B cell (primary cell): ENCODE data around the gene AKR1C3. TPM values are rescaled to one million over a fixed set of nuclear protein-coding genes. Genes with fewer than 3 reads are reported as not detected.

Experiments used
- ATAC-seq: fragments of 200-7000 bp; cut with Tn5 transposase; one replicate; pipeline ENCODE4 v1.10.0; 2021; ENCODE audit warnings: low read depth, mild to moderate bottlenecking, moderate number of reproducible peaks, moderate library complexity
- CTCF ChIA-PET: fragments of 350-600 bp; sonication (Branson Sonifier 250); formaldehyde crosslinking; loops from one replicate; lab custom pipeline; 2021; ENCODE audit warnings: antibody characterized with exemption, inconsistent platforms; lab: Charles Lee
- POLR2A ChIA-PET: fragments of 350-600 bp; sonication (Branson Sonifier 250); formaldehyde crosslinking; loops from one replicate; lab custom pipeline; 2021; ENCODE audit warnings: antibody characterized with exemption; lab: Charles Lee
- DNase-seq: peaks from one replicate; pipeline ENCODE4 v3.0.0; 2013
- H2AFZ ChIP-seq: 2 replicates; pipeline ENCODE4 v1.6.1; 2012; ENCODE audit warnings: mild to moderate bottlenecking, low read depth, low read length; ENCODE audit not compliant: insufficient read depth, poor library complexity, severe bottlenecking
- H3K27ac ChIP-seq, 2 donors: 1 replicate in 1 of 2; 2 replicates in 1 of 2; pipeline ENCODE4 v1.5.1; 2012 to 2013; ENCODE audit warnings: low read length in 2 of 2, mild to moderate bottlenecking in 2 of 2, moderate library complexity in 1 of 2
- H3K27me3 ChIP-seq, 4 experiments: fragments of 200-600 bp in 1 of 4; sonication (generic) in 1 of 4; replicated peaks in 1 of 4; 1 replicate in 2 of 4; 2 replicates in 2 of 4; pipeline versions ENCODE4 v1.6.1 to v1.7.0; 2013 to 2016; ENCODE audit warnings: low read length in 3 of 4, mild to moderate bottlenecking in 2 of 4, mixed read lengths in 1 of 4, moderate library complexity in 1 of 4; ENCODE audit not compliant: insufficient read depth in 4 of 4, control insufficient read depth in 3 of 4; ENCODE audit errors: control extremely low read depth in 1 of 4
- H3K36me3 ChIP-seq, 2 experiments: replicated peaks in 1 of 2; 1 replicate in 1 of 2; 2 replicates in 1 of 2; pipeline versions ENCODE4 v1.6.1 to v1.7.1; 2013; ENCODE audit warnings: low read length in 1 of 2; ENCODE audit not compliant: insufficient read depth in 2 of 2, control insufficient read depth in 1 of 2; ENCODE audit errors: control extremely low read depth in 1 of 2, extremely low read depth in 1 of 2
- H3K4me1 ChIP-seq, 2 donors: fragments of 200-600 bp in 1 of 2; sonication (generic) in 1 of 2; 1 replicate in 1 of 2; 2 replicates in 1 of 2; pipeline versions ENCODE4 v1.5.1 to v1.6.1; 2013 to 2017; ENCODE audit warnings: low read length in 2 of 2; ENCODE audit not compliant: control insufficient read depth in 2 of 2, insufficient read depth in 2 of 2
- H3K4me2 ChIP-seq: replicated peaks from 2 replicates; pipeline ENCODE3; 2012; ENCODE audit warnings: mild to moderate bottlenecking, low read depth, low read length; ENCODE audit not compliant: poor library complexity, severe bottlenecking
- H3K4me3 ChIP-seq, 5 experiments: fragments of 200-600 bp in 1 of 5; sonication (generic) in 1 of 5; 1 replicate in 3 of 5; 2 replicates in 2 of 5; pipeline versions ENCODE4 v1.5.1 to v1.7.0; 2011 to 2016; ENCODE audit warnings: low read length in 4 of 5, mild to moderate bottlenecking in 4 of 5, low read depth in 2 of 5, control low read depth in 1 of 5, moderate library complexity in 1 of 5; ENCODE audit not compliant: insufficient read depth in 1 of 5; ENCODE audit errors: control extremely low read depth in 1 of 5, extremely low read depth in 1 of 5
- H3K79me2 ChIP-seq: fragments of 200-600 bp; sonication (generic); one replicate; pipeline ENCODE4 v1.6.0; 2016; ENCODE audit warnings: low read length; ENCODE audit not compliant: control insufficient read depth, insufficient read depth
- H3K9ac ChIP-seq: fragments of 200-600 bp; sonication (generic); 2 replicates; pipeline ENCODE4 v1.6.1; 2017; ENCODE audit warnings: mild to moderate bottlenecking, low read length, moderate library complexity
- H3K9me3 ChIP-seq, 3 donors: one replicate each; pipeline versions ENCODE4 v1.6.1 to v1.7.1; 2013; ENCODE audit warnings: low read length in 2 of 3; ENCODE audit not compliant: control insufficient read depth in 2 of 3, insufficient read depth in 1 of 3; ENCODE audit errors: control extremely low read depth in 1 of 3
- H4K20me1 ChIP-seq: 2 replicates; pipeline ENCODE4 v1.6.0; 2012; ENCODE audit warnings: mild to moderate bottlenecking, low read length; ENCODE audit not compliant: insufficient read depth, control insufficient read depth, poor library complexity, severe bottlenecking
- H3K27ac Mint-ChIP-seq: one replicate; pipeline ENCODE4 v1.8.0; 2021; ENCODE audit warnings: mixed read lengths
- H3K27me3 Mint-ChIP-seq: one replicate; pipeline ENCODE4 v1.8.0; 2021; ENCODE audit warnings: mixed read lengths
- H3K4me1 Mint-ChIP-seq: one replicate; pipeline ENCODE4 v1.8.0; 2021; ENCODE audit warnings: mixed read lengths
- H3K4me3 Mint-ChIP-seq: one replicate; pipeline ENCODE4 v1.8.0; 2021; ENCODE audit warnings: mixed read lengths
- H3K9me3 Mint-ChIP-seq: one replicate; pipeline ENCODE4 v1.8.0; 2022; ENCODE audit warnings: mixed read lengths; ENCODE audit not compliant: insufficient read depth
- CTCF ChIP-seq: fragments of 200-600 bp; IDR thresholded peaks from one replicate; pipeline ENCODE4 v1.8.0; 2022; ENCODE audit warnings: antibody characterized with exemption, mild to moderate bottlenecking
- EZH2 ChIP-seq: IDR thresholded peaks from 2 replicates; pipeline ENCODE4 v1.6.1; 2012; ENCODE audit warnings: borderline replicate concordance, low read depth, mild to moderate bottlenecking, moderate library complexity, low read length; ENCODE audit not compliant: insufficient read depth, poor library complexity, severe bottlenecking
- WGBS: methylation state at CpG from one replicate; pipeline ENCODE4 v1.1.5; 2013; ENCODE audit warnings: missing lambda C conversion rate; ENCODE audit not compliant: insufficient coverage; 5-methylcytosine and 5-hydroxymethylcytosine counted together
- intact Hi-C: fragments of 100-400 bp; cut with micrococcal nuclease; formaldehyde crosslinking; loops from one replicate; pipeline ENCODE4 v1.10.0; 2022
- polyA plus RNA-seq: library from polyadenylated mRNA; depleted of rRNA; stranded (reverse); fragments of >200 nt; gene quantifications from 2 replicates; pipeline ENCODE4 v1.2.3, GENCODE V29; 2012
- total RNA-seq, 2 donors: library from RNA; stranded (reverse); fragments of 120-200 nt in 1 of 2; gene quantifications; 1 replicate in 1 of 2; 2 replicates in 1 of 2; pipeline versions ENCODE4 v1.2.3 to v1.2.4, GENCODE V29; 2013 to 2022

Gene AKR1C3
- total and polyA plus RNA-seq, 2 donors (not counting 1 experiment from before 2014, with no cell fraction given) = 0.28 to 0.62 TPM

GRCh38 chr10:5146920-5147254, 52.7 kb downstream of the AKR1C3 start:
- Histone ChIP-seq H3K79me2 (no peaks in the 10 kb centered on the region), H3K4me3 (no peak overlapping the region), H3K36me3 (no peaks in the 10 kb centered on the region), H2AFZ (no peak overlapping the region), H3K27me3 (no peaks in the 10 kb centered on the region), H3K9ac (no peak overlapping the region), H3K4me1 (no peaks in the 10 kb centered on the region), H3K9me3 (no peaks in the 10 kb centered on the region), H3K4me2 (no peak overlapping the region), H4K20me1 (no peaks in the 10 kb centered on the region), H3K27ac (no peak overlapping the region)
- H3K4me3 Mint-ChIP-seq = no peak overlapping the region
- no peaks in the 10 kb centered on the region for H3K27me3 Mint-ChIP-seq
- peaks cover 6% of the 10 kb centered on the region for H3K9me3 Mint-ChIP-seq
- ChIA-PET CTCF (no interaction called here), POLR2A (no interaction called here)
- H3K4me1 Mint-ChIP-seq = no peaks in the 10 kb centered on the region
- H3K27ac Mint-ChIP-seq = no peak overlapping the region
- intact Hi-C loops = no loop called here
- no peak for TF ChIP-seq EZH2
- no peak for TF ChIP-seq CTCF
- ATAC-seq (no peak), DNase-seq (no peak)
- 94% methylated on average over 3 of the region's 5 CpGs for WGBS

DNA sequence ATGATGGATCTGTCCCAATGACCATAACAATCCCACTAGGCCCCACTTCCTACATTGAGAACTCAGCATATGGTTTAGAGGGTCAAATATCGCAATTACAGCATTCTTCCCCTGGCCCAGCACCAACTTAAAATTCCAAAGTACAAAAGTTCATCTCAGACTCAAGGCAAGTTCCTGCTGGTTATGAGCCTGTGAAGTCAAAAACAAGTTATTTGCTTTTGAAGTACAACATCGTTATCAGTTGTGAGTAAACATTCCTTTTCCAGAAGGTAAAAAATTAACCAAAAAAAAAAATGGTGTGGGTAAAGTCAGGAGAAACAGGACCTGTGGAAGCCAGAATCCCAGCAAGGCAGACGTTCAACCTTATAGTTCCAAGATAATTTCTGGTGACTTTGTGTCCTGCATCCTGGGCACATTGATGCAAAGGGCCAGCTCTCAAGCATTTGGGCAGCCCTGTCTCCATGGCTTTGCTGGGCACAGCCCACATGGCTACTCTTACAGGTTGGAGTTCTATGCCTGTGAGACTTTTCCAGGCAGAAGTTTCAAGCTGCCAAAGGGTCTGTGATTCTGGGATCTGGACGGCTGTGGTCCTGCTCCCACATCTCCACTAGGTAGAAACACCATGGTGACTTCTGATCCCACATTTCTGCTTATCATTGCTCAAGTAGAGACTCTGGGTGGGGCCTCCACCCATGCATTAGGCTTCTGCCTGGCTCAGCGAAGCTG, 53.2 kb downstream of the AKR1C3 start:
- H3K4me1 ChIP-seq = no peaks in the 10 kb centered on the region
- H3K79me2 ChIP-seq = no peaks in the 10 kb centered on the region
- ATAC-seq (no peak), DNase-seq (no peak)
- H2AFZ ChIP-seq = no peak overlapping the region
- H3K27ac Mint-ChIP-seq = no peak overlapping the region
- H3K4me3 Mint-ChIP-seq = no peak overlapping the region
- no peak overlapping the region for H3K4me3 ChIP-seq
- no peak overlapping the region for H3K27ac ChIP-seq
- no peaks in the 10 kb centered on the region for H3K36me3 ChIP-seq
- H3K27me3 ChIP-seq = no peaks in the 10 kb centered on the region
- 82% methylated on average over 3 of the region's 5 CpGs for WGBS
- H3K27me3 Mint-ChIP-seq = no peaks in the 10 kb centered on the region
- H3K4me2 ChIP-seq = no peak overlapping the region
- ChIA-PET CTCF (no interaction called here), POLR2A (no interaction called here)
- TF ChIP-seq EZH2 (no peak), CTCF (no peak)
- H3K9me3 Mint-ChIP-seq = peaks cover 6% of the 10 kb centered on the region
- H4K20me1 ChIP-seq = no peaks in the 10 kb centered on the region
- H3K4me1 Mint-ChIP-seq = no peaks in the 10 kb centered on the region
- no peaks in the 10 kb centered on the region for H3K9me3 ChIP-seq
- H3K9ac ChIP-seq = no peak overlapping the region
- intact Hi-C loops = no loop called here
